CD4-positive, alpha-beta T cell (primary cell): ENCODE results near the gene HAPLN2. TPM values are rescaled to one million over a fixed set of nuclear protein-coding genes. Genes with fewer than 3 reads are reported as not detected.

Source experiments
- ATAC-seq: fragments of 200-7000 bp; cut with Tn5 transposase; one replicate; pipeline ENCODE4 v1.10.0; 2022; ENCODE audit warnings: mild to moderate bottlenecking; ENCODE audit not compliant: poor library complexity
- CTCF ChIA-PET: fragments of 350-600 bp; sonication (Branson Sonifier 250); formaldehyde crosslinking; loops from one replicate; lab custom pipeline; 2021; ENCODE audit warnings: antibody characterized with exemption, inconsistent platforms; lab: Charles Lee
- POLR2A ChIA-PET: fragments of 350-600 bp; sonication (Branson Sonifier 250); formaldehyde crosslinking; loops from one replicate; lab custom pipeline; 2021; ENCODE audit warnings: antibody characterized with exemption, inconsistent platforms; lab: Charles Lee
- DNase-seq, 14 experiments: peaks; one replicate each; pipeline ENCODE4 v3.0.0-alpha.2; 2013 to 2020; ENCODE audit warnings: mixed read lengths in 2 of 14
- H3K27ac ChIP-seq, 2 donors: one replicate each; pipeline versions ENCODE4 v1.5.1 to v1.7.0; 2013; ENCODE audit warnings: low read length in 2 of 2, low read depth in 1 of 2, mild to moderate bottlenecking in 1 of 2
- H3K27me3 ChIP-seq, 2 experiments: 1 replicate in 1 of 2; 2 replicates in 1 of 2; pipeline versions ENCODE4 v1.6.1 to v1.7.0; 2013; ENCODE audit warnings: low read length in 2 of 2, control low read depth in 1 of 2, mild to moderate bottlenecking in 1 of 2, moderate library complexity in 1 of 2; ENCODE audit not compliant: insufficient read depth in 2 of 2, control insufficient read depth in 1 of 2
- H3K36me3 ChIP-seq: one replicate; pipeline ENCODE4 v1.6.1; 2013; ENCODE audit warnings: low read length, control low read depth; ENCODE audit not compliant: insufficient read depth
- H3K4me1 ChIP-seq: one replicate; pipeline ENCODE4 v1.6.1; 2013; ENCODE audit warnings: low read length, control low read depth; ENCODE audit not compliant: insufficient read depth
- H3K4me3 ChIP-seq: one replicate; pipeline ENCODE4 v1.5.1; 2013; ENCODE audit warnings: mild to moderate bottlenecking, low read length, moderate library complexity
- H3K9me3 ChIP-seq, 2 experiments: 1 replicate in 1 of 2; 2 replicates in 1 of 2; pipeline versions ENCODE4 v1.6.1 to v1.7.0; 2013; ENCODE audit warnings: low read length in 2 of 2, mild to moderate bottlenecking in 2 of 2, control low read depth in 1 of 2, moderate library complexity in 1 of 2; ENCODE audit not compliant: control insufficient read depth in 1 of 2, insufficient read depth in 1 of 2
- H3K27ac Mint-ChIP-seq: one replicate; pipeline ENCODE4 v1.8.0; 2020; ENCODE audit warnings: mixed read lengths
- H3K27me3 Mint-ChIP-seq: one replicate; pipeline ENCODE4 v1.8.0; 2021; ENCODE audit warnings: mixed read lengths
- H3K36me3 Mint-ChIP-seq: one replicate; pipeline ENCODE4 v1.8.0; 2021; ENCODE audit warnings: low read depth, mixed read lengths
- H3K4me1 Mint-ChIP-seq: one replicate; pipeline ENCODE4 v1.8.0; 2021; ENCODE audit warnings: low read depth, mixed read lengths
- H3K4me3 Mint-ChIP-seq: one replicate; pipeline ENCODE4 v1.8.0; 2020; ENCODE audit warnings: mild to moderate bottlenecking, mixed read lengths
- H3K9me3 Mint-ChIP-seq: one replicate; pipeline ENCODE4 v1.8.0; 2020; ENCODE audit warnings: mixed read lengths
- intact Hi-C, 2 experiments: fragments of 100-400 bp; cut with DNase I in 1 of 2; cut with micrococcal nuclease in 1 of 2; formaldehyde crosslinking; loops; one replicate each; pipeline versions ENCODE4 v1.15.1 to v1.9.0; 2023 to 2025; cut with DNase I, micrococcal nuclease
- total RNA-seq, 174 experiments: library from RNA in 2 of 174; stranded (reverse) in 2 of 174; gene quantifications; one replicate each; pipeline ENCODE4 v1.2.3 and lab custom pipeline; 2021 to 2026
- TF ChIP-seq, protein P1 (sequence below): fragments of 200-600 bp; IDR thresholded peaks from one replicate; pipeline ENCODE4 v1.8.0; 2022; ENCODE audit warnings: antibody characterized with exemption, mild to moderate bottlenecking

The HAPLN2 gene
- total RNA-seq, 2 experiments from 2014 or later, result 0.44 to 0.56 TPM

- Histone ChIP-seq H3K27me3 (peaks cover 47 to 55% of the 10 kb centered on the region in 2 experiments), H3K27ac (no peak overlapping the region), H3K9me3 (no peaks in the 10 kb centered on the region), H3K4me1 (peaks cover 25% of the 10 kb centered on the region), H3K4me3 (peak overlapping the region; percentile 42), H3K36me3 (no peaks in the 10 kb centered on the region)
- CTCF ChIA-PET, result interaction anchor here (0.7 to 2.4 kb wide), 11 partner anchors 11 to 101 kb away, joined by 3 to 11 read pairs (median 5); partner anchors contain the start of genes BCAN and NAXE
- peaks cover 6% of the 10 kb centered on the region for H3K4me1 Mint-ChIP-seq
- H3K27me3 Mint-ChIP-seq, result peaks cover 74% of the 10 kb centered on the region
- intact Hi-C loops, result loop anchor here (2.0 to 5.0 kb wide), 2 partner anchors 52 to 100 kb away; partner anchors contain the start of gene NES (in 1 of the 2)
- no peak for ATAC-seq
- peak in 2 of 14 experiments; percentile 34 to 42 for DNase-seq
- no peaks in the 10 kb centered on the region for H3K36me3 Mint-ChIP-seq
- no peak overlapping the region for H3K27ac Mint-ChIP-seq
- POLR2A ChIA-PET, result interaction anchor here (0.7 to 1.4 kb wide), 8 partner anchors 32 to 168 kb away, joined by 3 to 5 read pairs (median 4); partner anchors contain the start of genes MEF2D and NAXE
- TF ChIP-seq, protein P1, sequence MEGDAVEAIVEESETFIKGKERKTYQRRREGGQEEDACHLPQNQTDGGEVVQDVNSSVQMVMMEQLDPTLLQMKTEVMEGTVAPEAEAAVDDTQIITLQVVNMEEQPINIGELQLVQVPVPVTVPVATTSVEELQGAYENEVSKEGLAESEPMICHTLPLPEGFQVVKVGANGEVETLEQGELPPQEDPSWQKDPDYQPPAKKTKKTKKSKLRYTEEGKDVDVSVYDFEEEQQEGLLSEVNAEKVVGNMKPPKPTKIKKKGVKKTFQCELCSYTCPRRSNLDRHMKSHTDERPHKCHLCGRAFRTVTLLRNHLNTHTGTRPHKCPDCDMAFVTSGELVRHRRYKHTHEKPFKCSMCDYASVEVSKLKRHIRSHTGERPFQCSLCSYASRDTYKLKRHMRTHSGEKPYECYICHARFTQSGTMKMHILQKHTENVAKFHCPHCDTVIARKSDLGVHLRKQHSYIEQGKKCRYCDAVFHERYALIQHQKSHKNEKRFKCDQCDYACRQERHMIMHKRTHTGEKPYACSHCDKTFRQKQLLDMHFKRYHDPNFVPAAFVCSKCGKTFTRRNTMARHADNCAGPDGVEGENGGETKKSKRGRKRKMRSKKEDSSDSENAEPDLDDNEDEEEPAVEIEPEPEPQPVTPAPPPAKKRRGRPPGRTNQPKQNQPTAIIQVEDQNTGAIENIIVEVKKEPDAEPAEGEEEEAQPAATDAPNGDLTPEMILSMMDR, result no peak
- peak overlapping the region; percentile 58 for H3K4me3 Mint-ChIP-seq
- H3K9me3 Mint-ChIP-seq, result no peaks in the 10 kb centered on the region
These were observed 5.7 kb downstream of the HAPLN2 start for GRCh38 chr1:156624814-156625435.

DNA sequence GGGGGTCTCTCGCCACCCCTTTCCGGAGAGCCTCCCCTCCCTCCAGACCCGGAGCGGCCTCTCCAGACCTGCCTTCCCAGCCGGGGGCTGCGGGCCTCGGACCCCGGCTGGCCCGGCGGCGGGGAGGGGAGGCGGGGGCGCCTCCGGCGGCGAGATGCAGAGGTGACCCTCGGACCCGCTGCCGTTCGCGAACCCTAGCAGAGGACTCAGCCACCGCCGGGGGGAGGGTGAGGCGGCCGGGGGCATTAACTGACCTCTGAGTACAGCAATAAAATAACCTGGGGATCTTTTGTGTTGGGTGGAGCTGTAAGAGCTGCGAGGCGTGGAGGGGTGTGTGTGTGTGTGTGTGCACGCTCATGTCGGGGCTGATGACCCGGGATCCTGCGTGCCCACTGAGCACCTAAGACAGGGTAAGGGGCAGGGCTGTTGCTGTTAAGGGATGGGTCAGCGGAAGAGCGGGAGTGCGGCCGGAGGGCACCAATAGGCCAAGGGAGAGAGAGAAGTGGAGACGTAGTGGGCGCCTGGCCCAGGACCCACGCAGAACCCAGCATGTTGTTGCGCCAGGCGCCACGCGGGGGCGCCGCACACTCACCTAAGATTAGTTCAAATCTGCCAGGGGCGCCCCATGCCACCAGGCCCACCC, 6.3 kb downstream of the HAPLN2 start:
- no peaks in the 10 kb centered on the region for H3K9me3 ChIP-seq
- H3K27me3 Mint-ChIP-seq, result peaks cover 74% of the 10 kb centered on the region
- intact Hi-C loops, result loop anchor here (1.0 to 5.0 kb wide), 4 partner anchors 32 to 101 kb away; partner anchors contain the start of gene NES (in 1 of the 2)

DNA sequence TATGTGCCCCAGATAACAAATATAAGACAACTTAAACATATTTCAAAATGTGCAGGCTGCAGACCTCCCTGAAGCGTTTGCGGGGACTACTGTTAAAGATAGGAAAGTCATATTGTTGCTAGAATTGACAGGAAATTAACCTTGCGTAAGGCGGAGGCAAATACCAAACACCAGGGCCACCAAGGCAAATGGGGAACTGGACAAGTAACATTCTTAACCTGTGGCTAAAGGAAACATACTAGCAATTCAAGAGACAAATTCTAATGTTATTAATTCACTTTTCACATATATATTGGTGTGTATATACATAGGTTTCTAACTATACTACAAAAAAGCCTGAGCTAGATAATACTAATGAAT, 6.8 kb downstream of the HAPLN2 start:
- CTCF ChIA-PET, result interaction anchor here (0.8 to 2.5 kb wide), 6 partner anchors 15 to 100 kb away, joined by 3 to 12 read pairs (median 6); partner anchors contain the start of gene BCAN
- Histone ChIP-seq H3K27ac (no peak overlapping the region), H3K4me1 (peaks cover 25% of the 10 kb centered on the region), H3K4me3 (no peak overlapping the region), H3K27me3 (peaks cover 41 to 49% of the 10 kb centered on the region in 2 experiments), H3K36me3 (no peaks in the 10 kb centered on the region), H3K9me3 (no peaks in the 10 kb centered on the region)
- Mint-ChIP-seq H3K4me3 (no peak overlapping the region), H3K27ac (no peak overlapping the region), H3K4me1 (peaks cover 6% of the 10 kb centered on the region), H3K9me3 (no peaks in the 10 kb centered on the region), H3K27me3 (peaks cover 74% of the 10 kb centered on the region), H3K36me3 (no peaks in the 10 kb centered on the region)
- POLR2A ChIA-PET, result interaction anchor here (0.8 kb wide), 1 partner anchor 125 kb away, joined by 3 read pairs; the partner anchor contains the start of gene MEF2D
- TF ChIP-seq, protein P1, result peak; percentile 53
- ATAC-seq (no peak), DNase-seq (no peak)
- intact Hi-C loops, result loop anchor here (1.0 to 5.0 kb wide), 3 partner anchors 31 to 101 kb away; partner anchors contain the start of gene NES (in 1 of the 2)

More for the DNA sequence above, 6.3 kb downstream of the HAPLN2 start:
- H3K27ac ChIP-seq, result no peak overlapping the region
- TF ChIP-seq, protein P1, result peak; percentile 94
- Mint-ChIP-seq H3K36me3 (no peaks in the 10 kb centered on the region), H3K4me1 (peaks cover 6% of the 10 kb centered on the region), H3K27ac (no peak overlapping the region), H3K4me3 (peak overlapping the region; percentile 86), H3K9me3 (no peaks in the 10 kb centered on the region)
- peak overlapping the region; percentile 40 for H3K4me3 ChIP-seq
- peaks cover 25% of the 10 kb centered on the region for H3K4me1 ChIP-seq
- ChIA-PET POLR2A (interaction anchor here (0.8 kb wide), 1 partner anchor 125 kb away, joined by 3 read pairs; the partner anchor contains the start of gene MEF2D), CTCF (interaction anchor here (0.8 to 2.4 kb wide), 7 partner anchors 12 to 100 kb away, joined by 3 to 12 read pairs (median 6); partner anchors contain the start of gene BCAN)
- peak; percentile 78 for ATAC-seq
- H3K27me3 ChIP-seq, result peaks cover 46 to 51% of the 10 kb centered on the region in 2 experiments
- peak; percentile 54 to 84 (median 64) for DNase-seq
- H3K36me3 ChIP-seq, result no peaks in the 10 kb centered on the region
